Gastrocnemius medialis (tissue), 4 donors: Measurements from ENCODE around the gene GGTA1. TPM values are rescaled to one million over a fixed set of nuclear protein-coding genes. Genes with fewer than 3 reads are reported as not detected.
A peak's percentile ranks its signal among the peaks of the same experiment; 100 is the strongest.

Experiments used
- ATAC-seq, 2 donors: fragments of 150-250 bp; one replicate each; pipeline ENCODE4 v1.9.1; 2016
- DNase-seq, 2 donors: peaks; one replicate each; pipeline ENCODE4 v3.0.0-alpha.2; 2019
- H3K27ac ChIP-seq, 4 donors: fragments of 200-600 bp; sonication (generic); 1 replicate in 1 of 4; 2 replicates in 3 of 4; pipeline ENCODE4 v1.5.1; 2016 to 2018; ENCODE audit warnings: mild to moderate bottlenecking in 2 of 4, moderate library complexity in 1 of 4
- H3K27me3 ChIP-seq, 3 donors: fragments of 200-600 bp; sonication (generic) in 2 of 3; 1 replicate in 1 of 3; 2 replicates in 2 of 3; pipeline versions ENCODE4 v1.5.1 to v1.6.0; 2016 to 2019; ENCODE audit warnings: mild to moderate bottlenecking in 1 of 3, moderate library complexity in 1 of 3
- H3K36me3 ChIP-seq, 2 donors: fragments of 200-600 bp; sonication (generic) in 1 of 2; one replicate each; pipeline ENCODE4 v1.5.1; 2017 to 2018
- H3K4me1 ChIP-seq, 2 donors: fragments of 200-600 bp; sonication (generic) in 1 of 2; one replicate each; pipeline ENCODE4 v1.5.1; 2016 to 2017; ENCODE audit warnings: mild to moderate bottlenecking in 2 of 2
- H3K4me3 ChIP-seq, 4 donors: fragments of 200-600 bp; sonication (generic) in 3 of 4; 1 replicate in 1 of 4; 2 replicates in 3 of 4; pipeline ENCODE4 v1.5.1; 2016 to 2019; ENCODE audit warnings: mild to moderate bottlenecking in 2 of 4
- H3K9me3 ChIP-seq, 3 donors: fragments of 200-600 bp; sonication (generic) in 2 of 3; 1 replicate in 1 of 3; 2 replicates in 2 of 3; pipeline ENCODE4 v1.5.1; 2016 to 2019
- POLR2A ChIP-seq, 2 donors: fragments of 450-650 bp; IDR thresholded peaks; one replicate each; pipeline ENCODE4 v1.6.1; 2017; ENCODE audit warnings: antibody characterized with exemption in 2 of 2, mild to moderate bottlenecking in 2 of 2, moderate library complexity in 2 of 2
- in situ Hi-C, 4 donors: fragments of 200-750 bp; cut with MboI; loops; one replicate each; pipeline versions ENCODE4 v1.15.0 to v1.8.0; 2017; ENCODE audit warnings: low sequenced_read_pairs in 4 of 4
- intact Hi-C: fragments of 100-400 bp; cut with DNase I; formaldehyde crosslinking; loops from one replicate; pipeline ENCODE4 v1.15.1; 2023; ENCODE audit warnings: low total_unique reads
- total RNA-seq, 4 donors: library from RNA; depleted of rRNA; stranded (reverse); fragments of >200 nt; gene quantifications; one replicate each; pipeline versions ENCODE4 v1.1.0 to v1.2.3, GENCODE V29; 2016
- TF ChIP-seq, protein P1 (sequence below), 5 experiments: fragments of 450-650 bp in 3 of 5; fragments of 200-600 bp in 2 of 5; sonication (generic) in 2 of 5; IDR thresholded peaks in 4 of 5; conservative IDR thresholded peaks in 1 of 5; 1 replicate in 4 of 5; 2 replicates in 1 of 5; pipeline ENCODE4 v1.5.1; 2016 to 2019; ENCODE audit warnings: antibody characterized with exemption in 5 of 5, mild to moderate bottlenecking in 3 of 5, moderate library complexity in 3 of 5

The GGTA1 gene
- total RNA-seq, 4 donors from 2014 or later = 1.4 to 11.7 (median 3.5) TPM

GRCh38 chr9:121498487-121499176, 1.0 kb downstream of the GGTA1 start:
- Histone ChIP-seq H3K36me3 (no peaks in the 10 kb centered on the region), H3K9me3 (no peaks in the 10 kb centered on the region), H3K27ac (peak overlapping the region; percentile 31 to 77 (median 48)), H3K4me1 (peaks cover 9 to 20% of the 10 kb centered on the region in 2 donors), H3K27me3 (peaks cover 11 to 26% (median 24%) of the 10 kb centered on the region in 3 donors), H3K4me3 (peak overlapping the region; percentile 53 to 69 (median 58))
- TF ChIP-seq POLR2A (IDR thresholded peaks at IDR 0.05) = no peak
- TF ChIP-seq, protein P1, sequence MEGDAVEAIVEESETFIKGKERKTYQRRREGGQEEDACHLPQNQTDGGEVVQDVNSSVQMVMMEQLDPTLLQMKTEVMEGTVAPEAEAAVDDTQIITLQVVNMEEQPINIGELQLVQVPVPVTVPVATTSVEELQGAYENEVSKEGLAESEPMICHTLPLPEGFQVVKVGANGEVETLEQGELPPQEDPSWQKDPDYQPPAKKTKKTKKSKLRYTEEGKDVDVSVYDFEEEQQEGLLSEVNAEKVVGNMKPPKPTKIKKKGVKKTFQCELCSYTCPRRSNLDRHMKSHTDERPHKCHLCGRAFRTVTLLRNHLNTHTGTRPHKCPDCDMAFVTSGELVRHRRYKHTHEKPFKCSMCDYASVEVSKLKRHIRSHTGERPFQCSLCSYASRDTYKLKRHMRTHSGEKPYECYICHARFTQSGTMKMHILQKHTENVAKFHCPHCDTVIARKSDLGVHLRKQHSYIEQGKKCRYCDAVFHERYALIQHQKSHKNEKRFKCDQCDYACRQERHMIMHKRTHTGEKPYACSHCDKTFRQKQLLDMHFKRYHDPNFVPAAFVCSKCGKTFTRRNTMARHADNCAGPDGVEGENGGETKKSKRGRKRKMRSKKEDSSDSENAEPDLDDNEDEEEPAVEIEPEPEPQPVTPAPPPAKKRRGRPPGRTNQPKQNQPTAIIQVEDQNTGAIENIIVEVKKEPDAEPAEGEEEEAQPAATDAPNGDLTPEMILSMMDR (IDR thresholded peaks at IDR 0.05 in 4 of 5, conservative IDR thresholded peaks at IDR 0.05 in 1 of 5) = peak in 1 of 5 experiments; percentile 23
- intact Hi-C loops (loop anchor here (2.0 kb wide), 1 partner anchor 36 kb away; no protein-coding TSS in a partner anchor), in situ Hi-C loops (no loop called here)
- ATAC-seq (peak; percentile 24 to 34), DNase-seq (peak; percentile 14 to 41)

GRCh38 chr9:121498150-121498486, 1.5 kb downstream of the GGTA1 start:
- no peaks in the 10 kb centered on the region for H3K9me3 ChIP-seq
- no peak for TF ChIP-seq POLR2A (IDR thresholded peaks at IDR 0.05)
- TF ChIP-seq, protein P1 (IDR thresholded peaks at IDR 0.05 in 4 of 5, conservative IDR thresholded peaks at IDR 0.05 in 1 of 5) = peak; percentile 37 to 60 (median 54)
- in situ Hi-C loops = no loop called here
- no peaks in the 10 kb centered on the region for H3K36me3 ChIP-seq
- H3K27ac ChIP-seq = peak overlapping the region in 1 of 4 donors; percentile 77
- DNase-seq (peak; percentile 18 to 50), ATAC-seq (peak; percentile 83)
- peaks cover 11 to 26% (median 24%) of the 10 kb centered on the region in 3 donors for H3K27me3 ChIP-seq
- H3K4me3 ChIP-seq = peak overlapping the region; percentile 53 to 69 (median 58)
- intact Hi-C loops = loop anchor here (2.0 kb wide), 1 partner anchor 35 kb away; no protein-coding TSS in a partner anchor
- H3K4me1 ChIP-seq = peaks cover 9 to 20% of the 10 kb centered on the region in 2 donors

- intact Hi-C loops = no loop called here
- no peak for TF ChIP-seq POLR2A (IDR thresholded peaks at IDR 0.05)
- TF ChIP-seq, protein P1 (IDR thresholded peaks at IDR 0.05 in 4 of 5, conservative IDR thresholded peaks at IDR 0.05 in 1 of 5) = no peak
- Histone ChIP-seq H3K9me3 (no peaks in the 10 kb centered on the region), H3K36me3 (no peaks in the 10 kb centered on the region), H3K4me3 (no peak overlapping the region), H3K27ac (no peak overlapping the region), H3K27me3 (peaks cover 11 to 19% (median 19%) of the 10 kb centered on the region in 3 donors), H3K4me1 (peaks cover 9 to 20% of the 10 kb centered on the region in 2 donors)
- no peak for DNase-seq
- in situ Hi-C loops = no loop called here
- no peak for ATAC-seq
These were observed 3.7 kb downstream of the GGTA1 start for GRCh38 chr9:121495976-121496375.

GRCh38 chr9:121494192-121494591, 5.5 kb downstream of the GGTA1 start:
- H3K27ac ChIP-seq = no peak overlapping the region
- no peak overlapping the region for H3K4me3 ChIP-seq
- peaks cover 5 to 8% (median 5%) of the 10 kb centered on the region in 3 donors for H3K27me3 ChIP-seq
- DNase-seq = no peak
- no peaks in the 10 kb centered on the region for H3K36me3 ChIP-seq
- intact Hi-C loops (no loop called here), in situ Hi-C loops (no loop called here)
- ATAC-seq = no peak
- no peaks in the 10 kb centered on the region for H3K9me3 ChIP-seq
- H3K4me1 ChIP-seq = peaks cover 9 to 10% of the 10 kb centered on the region in 2 donors
- TF ChIP-seq, protein P1 (IDR thresholded peaks at IDR 0.05 in 4 of 5, conservative IDR thresholded peaks at IDR 0.05 in 1 of 5) = no peak
- no peak for TF ChIP-seq POLR2A (IDR thresholded peaks at IDR 0.05)
